GM18520 (cell line): Measurements from ENCODE around the gene ITGAD.

Source experiments
- ATAC-seq: cut with Tn5 transposase; IDR thresholded peaks from one replicate; pipeline ENCODE4 v1.9.1; 2021; ENCODE audit not compliant: unreplicated experiment

The ITGAD gene

GRCh38 chr16:31474173-31474714 is 81.1 kb downstream of the ITGAD start:
- ATAC-seq: no peak

- no peak for ATAC-seq
These were observed 81.9 kb downstream of the ITGAD start for GRCh38 chr16:31474773-31475738.

- ATAC-seq: no peak
These were observed 82.8 kb downstream of the ITGAD start for GRCh38 chr16:31475946-31476302.
